ENCODE results near the gene GRM3. TPM values are rescaled to one million over a fixed set of nuclear protein-coding genes. Genes with fewer than 3 reads are reported as not detected.

The GRM3 gene
- total and polyA plus RNA-seq, 2 of the 13 experiments (the other 11 are each of a cell fraction or from before 2014, with no cell fraction given), result not detected

DNA sequence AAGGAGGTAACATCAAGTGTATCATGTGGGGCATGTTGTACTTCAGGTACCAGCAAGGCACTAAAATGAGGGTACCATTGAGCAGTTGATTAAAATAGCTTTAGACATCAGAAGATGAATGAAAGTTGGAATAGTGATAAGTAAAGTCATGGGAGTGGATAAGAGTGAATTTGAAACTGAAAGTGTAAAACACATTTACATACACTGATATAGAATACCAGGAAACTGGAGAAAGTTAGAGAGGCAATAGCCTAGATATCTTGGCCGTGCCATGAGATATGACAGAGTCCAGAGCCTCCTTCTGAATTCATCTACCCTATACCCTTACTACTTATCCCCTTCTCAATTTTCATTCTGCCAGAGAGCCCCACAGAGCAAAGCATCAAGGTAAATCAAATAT is 76.6 kb downstream of the GRM3 start:
- BruUV-seq (replicated peaks), result no TSS peak
- no peaks in the 10 kb centered on the region for H4K20me1 ChIP-seq (ENCODE audit: insufficient read depth, low read length)
- H3K4me2 ChIP-seq (ENCODE audit: low read depth, low read length), result no peak overlapping the region
- no peaks in the 10 kb centered on the region for H3K79me2 ChIP-seq (ENCODE audit: insufficient read depth, low read length)
- intact Hi-C loops (cut with micrococcal nuclease; ENCODE audit: unreplicated experiment), result no loop called here
- in situ Hi-C loops (cut with HindIII; ENCODE audit: extremely low pct_ligation_motif_present, low pct_unique_long_range_greater_than_20kb), result no loop called here
- H2AFZ ChIP-seq (ENCODE audit: low read length), result no peak overlapping the region
- FAIRE-seq, result no peak
- no peaks in the 10 kb centered on the region for H3K36me3 ChIP-seq (replicated peaks in 1 of 2; ENCODE audit: control insufficient read depth in 1 of 2, insufficient read depth in 2 of 2, low read length in 2 of 2)
- H3K9me3 ChIP-seq (ENCODE audit: low read length), result no peaks in the 10 kb centered on the region
- no peak overlapping the region for H3K27ac ChIP-seq (ENCODE audit: extremely low read length, insufficient read depth, low read length)
- TF ChIP-seq, protein P1, sequence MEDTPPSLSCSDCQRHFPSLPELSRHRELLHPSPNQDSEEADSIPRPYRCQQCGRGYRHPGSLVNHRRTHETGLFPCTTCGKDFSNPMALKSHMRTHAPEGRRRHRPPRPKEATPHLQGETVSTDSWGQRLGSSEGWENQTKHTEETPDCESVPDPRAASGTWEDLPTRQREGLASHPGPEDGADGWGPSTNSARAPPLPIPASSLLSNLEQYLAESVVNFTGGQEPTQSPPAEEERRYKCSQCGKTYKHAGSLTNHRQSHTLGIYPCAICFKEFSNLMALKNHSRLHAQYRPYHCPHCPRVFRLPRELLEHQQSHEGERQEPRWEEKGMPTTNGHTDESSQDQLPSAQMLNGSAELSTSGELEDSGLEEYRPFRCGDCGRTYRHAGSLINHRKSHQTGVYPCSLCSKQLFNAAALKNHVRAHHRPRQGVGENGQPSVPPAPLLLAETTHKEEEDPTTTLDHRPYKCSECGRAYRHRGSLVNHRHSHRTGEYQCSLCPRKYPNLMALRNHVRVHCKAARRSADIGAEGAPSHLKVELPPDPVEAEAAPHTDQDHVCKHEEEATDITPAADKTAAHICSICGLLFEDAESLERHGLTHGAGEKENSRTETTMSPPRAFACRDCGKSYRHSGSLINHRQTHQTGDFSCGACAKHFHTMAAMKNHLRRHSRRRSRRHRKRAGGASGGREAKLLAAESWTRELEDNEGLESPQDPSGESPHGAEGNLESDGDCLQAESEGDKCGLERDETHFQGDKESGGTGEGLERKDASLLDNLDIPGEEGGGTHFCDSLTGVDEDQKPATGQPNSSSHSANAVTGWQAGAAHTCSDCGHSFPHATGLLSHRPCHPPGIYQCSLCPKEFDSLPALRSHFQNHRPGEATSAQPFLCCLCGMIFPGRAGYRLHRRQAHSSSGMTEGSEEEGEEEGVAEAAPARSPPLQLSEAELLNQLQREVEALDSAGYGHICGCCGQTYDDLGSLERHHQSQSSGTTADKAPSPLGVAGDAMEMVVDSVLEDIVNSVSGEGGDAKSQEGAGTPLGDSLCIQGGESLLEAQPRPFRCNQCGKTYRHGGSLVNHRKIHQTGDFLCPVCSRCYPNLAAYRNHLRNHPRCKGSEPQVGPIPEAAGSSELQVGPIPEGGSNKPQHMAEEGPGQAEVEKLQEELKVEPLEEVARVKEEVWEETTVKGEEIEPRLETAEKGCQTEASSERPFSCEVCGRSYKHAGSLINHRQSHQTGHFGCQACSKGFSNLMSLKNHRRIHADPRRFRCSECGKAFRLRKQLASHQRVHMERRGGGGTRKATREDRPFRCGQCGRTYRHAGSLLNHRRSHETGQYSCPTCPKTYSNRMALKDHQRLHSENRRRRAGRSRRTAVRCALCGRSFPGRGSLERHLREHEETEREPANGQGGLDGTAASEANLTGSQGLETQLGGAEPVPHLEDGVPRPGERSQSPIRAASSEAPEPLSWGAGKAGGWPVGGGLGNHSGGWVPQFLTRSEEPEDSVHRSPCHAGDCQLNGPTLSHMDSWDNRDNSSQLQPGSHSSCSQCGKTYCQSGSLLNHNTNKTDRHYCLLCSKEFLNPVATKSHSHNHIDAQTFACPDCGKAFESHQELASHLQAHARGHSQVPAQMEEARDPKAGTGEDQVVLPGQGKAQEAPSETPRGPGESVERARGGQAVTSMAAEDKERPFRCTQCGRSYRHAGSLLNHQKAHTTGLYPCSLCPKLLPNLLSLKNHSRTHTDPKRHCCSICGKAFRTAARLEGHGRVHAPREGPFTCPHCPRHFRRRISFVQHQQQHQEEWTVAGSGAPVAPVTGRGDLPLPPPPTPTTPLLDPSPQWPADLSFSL (CRISPR knock-in tag; IDR thresholded peaks at IDR 0.05), result no peak
- TF ChIP-seq ZNF335 (CRISPR knock-in tag; IDR thresholded peaks at IDR 0.05), result no peak
- TF ChIP-seq SRF (IDR thresholded peaks at IDR 0.05; ENCODE audit: low read depth, low read length), result no peak
- TF ChIP-seq, protein P2, sequence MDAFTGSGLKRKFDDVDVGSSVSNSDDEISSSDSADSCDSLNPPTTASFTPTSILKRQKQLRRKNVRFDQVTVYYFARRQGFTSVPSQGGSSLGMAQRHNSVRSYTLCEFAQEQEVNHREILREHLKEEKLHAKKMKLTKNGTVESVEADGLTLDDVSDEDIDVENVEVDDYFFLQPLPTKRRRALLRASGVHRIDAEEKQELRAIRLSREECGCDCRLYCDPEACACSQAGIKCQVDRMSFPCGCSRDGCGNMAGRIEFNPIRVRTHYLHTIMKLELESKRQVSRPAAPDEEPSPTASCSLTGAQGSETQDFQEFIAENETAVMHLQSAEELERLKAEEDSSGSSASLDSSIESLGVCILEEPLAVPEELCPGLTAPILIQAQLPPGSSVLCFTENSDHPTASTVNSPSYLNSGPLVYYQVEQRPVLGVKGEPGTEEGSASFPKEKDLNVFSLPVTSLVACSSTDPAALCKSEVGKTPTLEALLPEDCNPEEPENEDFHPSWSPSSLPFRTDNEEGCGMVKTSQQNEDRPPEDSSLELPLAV (CRISPR knock-in tag; conservative IDR thresholded peaks at IDR 0.05; ENCODE audit: low read depth), result no peak
- no peak for TF ChIP-seq ZNF143 (CRISPR knock-in tag; IDR thresholded peaks at IDR 0.05)
- TF ChIP-seq NCOA2 (CRISPR knock-in tag; IDR thresholded peaks at IDR 0.05), result no peak
- TF ChIP-seq CENPX (CRISPR knock-in tag; IDR thresholded peaks at IDR 0.05), result no peak
- TF ChIP-seq, protein P3, sequence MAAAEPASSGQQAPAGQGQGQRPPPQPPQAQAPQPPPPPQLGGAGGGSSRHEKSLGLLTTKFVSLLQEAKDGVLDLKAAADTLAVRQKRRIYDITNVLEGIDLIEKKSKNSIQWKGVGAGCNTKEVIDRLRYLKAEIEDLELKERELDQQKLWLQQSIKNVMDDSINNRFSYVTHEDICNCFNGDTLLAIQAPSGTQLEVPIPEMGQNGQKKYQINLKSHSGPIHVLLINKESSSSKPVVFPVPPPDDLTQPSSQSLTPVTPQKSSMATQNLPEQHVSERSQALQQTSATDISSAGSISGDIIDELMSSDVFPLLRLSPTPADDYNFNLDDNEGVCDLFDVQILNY (CRISPR knock-in tag; conservative IDR thresholded peaks at IDR 0.05), result no peak
- TF ChIP-seq ZNF530 (CRISPR knock-in tag; IDR thresholded peaks at IDR 0.05; ENCODE audit: low read depth), result no peak
- TF ChIP-seq ZNF333 (CRISPR knock-in tag; IDR thresholded peaks at IDR 0.05; ENCODE audit: borderline replicate concordance), result no peak
- TF ChIP-seq, protein P4, sequence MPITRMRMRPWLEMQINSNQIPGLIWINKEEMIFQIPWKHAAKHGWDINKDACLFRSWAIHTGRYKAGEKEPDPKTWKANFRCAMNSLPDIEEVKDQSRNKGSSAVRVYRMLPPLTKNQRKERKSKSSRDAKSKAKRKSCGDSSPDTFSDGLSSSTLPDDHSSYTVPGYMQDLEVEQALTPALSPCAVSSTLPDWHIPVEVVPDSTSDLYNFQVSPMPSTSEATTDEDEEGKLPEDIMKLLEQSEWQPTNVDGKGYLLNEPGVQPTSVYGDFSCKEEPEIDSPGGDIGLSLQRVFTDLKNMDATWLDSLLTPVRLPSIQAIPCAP (CRISPR knock-in tag; IDR thresholded peaks at IDR 0.05; ENCODE audit: low read depth), result no peak
- no peak for TF ChIP-seq CC2D1A (CRISPR knock-in tag; IDR thresholded peaks at IDR 0.05)
- TF ChIP-seq, protein P5, sequence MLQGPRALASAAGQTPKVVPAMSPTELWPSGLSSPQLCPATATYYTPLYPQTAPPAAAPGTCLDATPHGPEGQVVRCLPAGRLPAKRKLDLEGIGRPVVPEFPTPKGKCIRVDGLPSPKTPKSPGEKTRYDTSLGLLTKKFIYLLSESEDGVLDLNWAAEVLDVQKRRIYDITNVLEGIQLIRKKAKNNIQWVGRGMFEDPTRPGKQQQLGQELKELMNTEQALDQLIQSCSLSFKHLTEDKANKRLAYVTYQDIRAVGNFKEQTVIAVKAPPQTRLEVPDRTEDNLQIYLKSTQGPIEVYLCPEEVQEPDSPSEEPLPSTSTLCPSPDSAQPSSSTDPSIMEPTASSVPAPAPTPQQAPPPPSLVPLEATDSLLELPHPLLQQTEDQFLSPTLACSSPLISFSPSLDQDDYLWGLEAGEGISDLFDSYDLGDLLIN (CRISPR knock-in tag; IDR thresholded peaks at IDR 0.05; ENCODE audit: borderline replicate concordance), result no peak
- no peaks in the 10 kb centered on the region for H3K27me3 ChIP-seq (ENCODE audit: control insufficient read depth in 1 of 2, insufficient read depth in 2 of 2, low read length in 2 of 2)
- ATAC-seq, result no peak
- no peak overlapping the region for H3K4me3 ChIP-seq (replicated peaks in 1 of 3; ENCODE audit: insufficient read depth in 1 of 3, low read depth in 2 of 3, low read length in 3 of 3)
- no peak for DNase-seq (ENCODE audit: low spot score)
- POLR2A ChIA-PET, result no interaction called here
- H3K9ac ChIP-seq (ENCODE audit: insufficient read depth, low read depth, low read length), result no peak overlapping the region
- no peaks in the 10 kb centered on the region for H3K4me1 ChIP-seq (ENCODE audit: insufficient read depth, low read length)
- CTCF ChIA-PET (ENCODE audit: low intra/inter-chr PET ratio, low total read pairs), result no interaction called here
- 0% methylated on average over 1 of the region's 1 CpG for WGBS (ENCODE audit: low lambda C conversion rate)

All from HepG2 (cell line).